GM12875 (cell line): ENCODE data around the gene ST7L.

Experiments used
- H3K4me3 ChIP-seq: one replicate; pipeline ENCODE4 v1.5.1; 2011; ENCODE audit warnings: low read depth, low read length, control low read depth
- CTCF ChIP-seq: IDR thresholded peaks from 2 replicates; pipeline ENCODE4 v1.5.1; 2011; ENCODE audit warnings: low read depth, mild to moderate bottlenecking, control low read depth, inconsistent platforms, low read length, moderate library complexity, borderline replicate concordance; ENCODE audit not compliant: insufficient read depth

Gene ST7L

GRCh38 chr1:112529301-112529700, 89.6 kb downstream of the ST7L start:
- TF ChIP-seq CTCF: no peak
- H3K4me3 ChIP-seq: no peak overlapping the region

DNA sequence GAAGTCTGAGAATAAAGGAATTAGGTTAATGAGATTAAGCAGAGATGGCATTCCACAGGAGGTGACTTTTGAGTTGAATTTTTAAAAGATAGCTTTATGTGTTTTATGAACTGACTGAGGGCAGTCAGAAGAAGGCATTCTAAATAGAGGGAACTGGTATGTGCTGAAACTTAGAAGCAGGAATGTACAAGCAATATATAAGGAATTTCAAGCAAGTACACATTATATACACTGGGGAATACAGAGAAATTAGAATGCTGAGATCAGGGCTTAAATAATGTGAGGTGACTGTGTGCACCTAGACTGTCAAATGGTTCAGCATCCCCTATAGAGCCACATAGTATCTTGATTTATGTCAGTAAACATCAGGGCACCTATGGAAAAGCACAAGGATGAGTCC, 90.9 kb downstream of the ST7L start:
- TF ChIP-seq CTCF: no peak
- H3K4me3 ChIP-seq: no peak overlapping the region

- H3K4me3 ChIP-seq: no peak overlapping the region
Observed at GRCh38 chr1:112527266-112528010, 91.5 kb downstream of the ST7L start.

GRCh38 chr1:112524986-112525385, 94.0 kb downstream of the ST7L start:
- TF ChIP-seq CTCF: no peak
- H3K4me3 ChIP-seq: no peak overlapping the region

More at GRCh38 chr1:112527266-112528010, 91.5 kb downstream of the ST7L start:
- no peak for TF ChIP-seq CTCF

- no peak overlapping the region for H3K4me3 ChIP-seq
- no peak for TF ChIP-seq CTCF
Observed at GRCh38 chr1:112524251-112524650, 94.7 kb downstream of the ST7L start.

GRCh38 chr1:112522621-112523020, 96.3 kb downstream of the ST7L start:
- H3K4me3 ChIP-seq: no peak overlapping the region
- TF ChIP-seq CTCF: no peak

DNA sequence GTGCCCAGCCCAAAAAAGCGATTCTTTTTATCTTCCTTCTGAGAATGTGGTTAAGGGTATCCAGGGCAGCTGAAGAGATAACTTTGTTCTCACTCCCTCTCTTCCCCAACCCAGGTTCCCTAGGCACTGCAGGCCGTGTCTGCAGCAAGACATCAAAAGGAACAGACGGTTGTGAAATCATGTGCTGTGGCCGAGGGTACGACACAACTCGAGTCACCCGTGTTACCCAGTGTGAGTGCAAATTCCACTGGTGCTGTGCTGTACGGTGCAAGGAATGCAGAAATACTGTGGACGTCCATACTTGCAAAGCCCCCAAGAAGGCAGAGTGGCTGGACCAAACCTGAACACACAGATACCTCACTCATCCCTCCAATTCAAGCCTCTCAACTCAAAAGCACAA, 98.8 kb downstream of the ST7L start:
- TF ChIP-seq CTCF: no peak
- H3K4me3 ChIP-seq: no peak overlapping the region
